HK-2 (cell line): ENCODE measurements around the gene PLCH2.

Source experiments
- DNase-seq: peaks from one replicate; pipeline ENCODE4 v3.0.0-alpha.2; 2018; ENCODE audit not compliant: unreplicated experiment

PLCH2 gene

DNA sequence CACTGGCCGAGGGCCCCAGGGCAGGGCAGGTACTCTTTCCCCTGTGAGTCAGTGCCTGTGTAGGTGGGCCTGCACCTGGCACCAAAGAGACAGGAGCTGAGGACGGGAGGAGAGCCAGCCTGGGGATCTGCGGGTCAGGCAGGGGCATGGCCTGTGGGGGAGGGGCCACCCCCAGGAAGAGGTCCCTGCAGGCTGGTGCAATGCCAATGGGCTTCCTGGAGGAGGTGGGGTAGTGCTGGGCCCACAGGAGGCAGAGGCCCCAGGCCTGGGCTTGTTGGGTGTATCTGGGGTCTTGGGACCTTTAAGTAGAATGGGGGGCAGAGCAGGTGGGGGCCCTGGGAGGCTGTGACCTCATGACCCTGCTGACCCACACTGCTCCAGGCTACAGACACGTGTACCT, 23.2 kb downstream of the PLCH2 start:
- DNase-seq: no peak

DNA sequence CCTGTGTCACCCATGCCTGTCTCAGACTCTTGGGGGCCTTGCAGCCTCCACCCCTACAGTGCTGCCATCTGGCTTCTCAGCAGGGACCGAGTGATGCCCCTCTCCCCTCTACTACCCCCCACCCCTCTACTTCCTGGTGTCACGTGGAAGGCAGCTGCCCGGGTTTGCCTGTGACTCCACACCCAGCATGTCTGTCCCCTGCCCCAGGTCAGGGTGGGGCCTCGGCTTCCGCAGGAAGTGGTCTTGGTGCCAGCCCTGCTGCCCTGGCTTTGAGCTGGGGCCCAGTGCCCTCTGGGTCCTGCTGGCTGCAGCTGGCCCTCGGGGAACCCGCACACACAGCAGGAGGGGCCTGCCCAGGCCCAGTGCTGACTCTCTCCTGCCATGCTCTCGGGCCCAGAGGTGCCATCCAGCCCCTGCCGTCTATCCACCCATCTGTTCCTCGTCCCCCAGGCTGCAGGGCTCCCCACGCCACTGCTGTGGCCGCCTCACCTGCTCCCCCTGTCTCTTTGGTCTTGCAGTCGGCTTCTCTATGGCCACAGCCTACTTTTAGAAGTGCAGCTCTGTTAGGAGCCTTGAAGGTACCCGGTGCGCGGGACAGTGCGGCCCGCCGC, 24.0 kb downstream of the PLCH2 start:
- no peak for DNase-seq

DNA sequence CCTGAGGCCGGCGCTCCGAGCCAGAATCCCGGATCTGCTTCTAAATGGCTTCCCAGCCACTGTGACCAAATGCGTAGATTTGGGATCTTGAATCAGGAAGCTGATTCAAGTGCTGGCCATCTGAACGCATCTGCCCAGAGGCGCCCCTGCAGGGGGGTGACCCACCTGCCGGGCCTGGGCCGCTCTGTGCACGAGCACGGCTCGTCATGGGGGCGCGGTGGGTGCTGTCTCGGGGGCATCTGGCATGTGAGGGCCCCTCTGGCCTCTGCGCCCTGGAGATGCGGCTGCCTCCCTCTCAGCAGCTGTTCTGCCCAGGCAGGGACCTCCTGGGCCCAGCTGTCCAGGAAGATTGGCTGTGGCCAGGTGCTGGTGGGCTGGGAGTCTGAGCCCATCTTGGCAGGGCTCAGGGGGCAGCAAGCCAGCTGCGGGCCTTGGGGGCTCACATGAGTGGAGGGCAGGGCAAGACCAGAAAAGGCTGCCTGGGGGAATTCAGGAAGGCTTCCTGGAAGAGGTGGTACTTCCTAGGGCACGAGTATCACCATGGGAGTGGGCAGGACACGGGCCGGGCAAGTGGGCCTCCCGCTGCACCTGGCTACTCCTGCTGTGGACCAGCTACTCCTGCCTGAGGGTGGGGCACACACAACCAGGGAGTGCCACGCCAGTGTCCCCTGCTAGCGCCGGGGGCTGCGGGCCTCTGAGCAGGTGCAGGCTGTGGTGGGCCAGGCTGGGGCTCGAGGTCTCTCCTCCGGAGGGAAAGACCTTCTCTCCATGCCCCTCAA, 25.1 kb downstream of the PLCH2 start:
- DNase-seq: no peak

DNA sequence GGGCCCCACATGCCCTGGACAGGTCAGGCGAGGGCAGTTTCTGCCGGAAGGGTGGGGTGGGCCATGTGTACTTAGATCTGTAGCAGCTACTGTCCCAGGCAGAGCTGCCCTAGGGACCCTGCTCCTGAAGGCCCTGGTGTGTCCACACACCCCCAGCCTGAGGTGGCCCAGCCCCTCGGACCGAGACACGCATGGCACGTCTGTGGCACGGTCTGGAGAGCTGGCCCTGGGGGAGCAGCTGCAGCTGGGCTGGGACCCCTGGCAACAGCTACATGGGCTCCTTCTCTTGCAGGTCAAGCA, 25.7 kb downstream of the PLCH2 start:
- no peak for DNase-seq

DNA sequence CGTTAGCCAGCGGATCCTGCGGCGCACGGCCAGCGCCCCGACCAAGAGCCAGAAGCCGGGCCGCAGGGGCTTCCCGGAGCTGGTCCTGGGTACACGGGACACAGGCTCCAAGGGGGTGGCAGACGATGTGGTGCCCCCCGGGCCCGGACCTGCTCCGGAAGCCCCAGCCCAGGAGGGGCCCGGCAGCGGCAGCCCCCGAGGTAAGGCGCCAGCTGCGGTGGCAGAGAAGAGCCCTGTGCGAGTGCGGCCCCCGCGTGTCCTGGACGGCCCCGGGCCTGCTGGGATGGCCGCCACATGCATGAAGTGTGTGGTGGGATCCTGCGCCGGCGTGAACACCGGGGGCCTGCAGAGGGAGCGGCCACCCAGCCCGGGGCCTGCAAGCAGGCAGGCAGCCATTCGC, 26.1 kb downstream of the PLCH2 start:
- no peak for DNase-seq

DNA sequence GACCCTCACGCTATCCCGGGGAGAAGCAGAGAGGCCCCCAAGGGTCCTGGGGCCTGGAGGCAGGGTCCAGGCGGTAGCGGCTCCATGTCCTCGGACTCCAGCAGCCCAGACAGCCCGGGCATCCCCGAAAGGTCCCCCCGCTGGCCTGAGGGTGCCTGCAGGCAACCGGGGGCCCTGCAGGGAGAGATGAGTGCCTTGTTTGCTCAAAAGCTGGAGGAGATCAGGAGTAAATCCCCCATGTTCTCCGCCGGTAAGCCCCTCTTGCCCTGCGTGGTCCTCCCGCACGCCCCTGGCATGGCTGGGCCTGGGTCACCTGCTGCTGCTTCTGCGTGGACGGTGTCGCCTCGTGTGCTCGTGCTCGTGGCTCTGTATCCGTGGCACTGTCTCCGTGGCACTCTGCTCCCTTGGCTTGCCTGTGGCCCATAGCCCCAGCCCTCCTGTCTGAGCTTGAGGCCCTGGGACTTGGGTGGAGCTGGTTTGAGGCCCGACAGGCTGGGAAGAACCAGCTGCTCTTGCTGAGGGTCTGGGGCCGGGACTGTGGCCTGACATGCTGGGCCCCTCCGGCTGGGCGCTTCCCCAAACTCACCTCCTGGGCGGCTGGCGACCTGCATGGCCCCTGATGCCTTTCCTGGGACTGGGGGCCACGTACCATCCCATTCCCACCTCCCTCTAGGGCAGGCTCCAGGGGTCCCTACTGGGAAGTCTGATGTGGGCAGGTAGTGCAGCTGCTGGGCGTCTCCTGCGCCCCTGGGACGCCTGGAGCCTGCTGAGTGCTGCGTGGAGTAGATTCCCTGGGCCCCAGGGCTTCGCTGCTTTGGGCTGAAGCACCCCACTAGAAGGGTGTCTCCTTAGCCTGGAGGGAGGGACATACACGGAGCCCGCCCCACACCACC, 26.8 kb downstream of the PLCH2 start:
- DNase-seq: no peak

DNA sequence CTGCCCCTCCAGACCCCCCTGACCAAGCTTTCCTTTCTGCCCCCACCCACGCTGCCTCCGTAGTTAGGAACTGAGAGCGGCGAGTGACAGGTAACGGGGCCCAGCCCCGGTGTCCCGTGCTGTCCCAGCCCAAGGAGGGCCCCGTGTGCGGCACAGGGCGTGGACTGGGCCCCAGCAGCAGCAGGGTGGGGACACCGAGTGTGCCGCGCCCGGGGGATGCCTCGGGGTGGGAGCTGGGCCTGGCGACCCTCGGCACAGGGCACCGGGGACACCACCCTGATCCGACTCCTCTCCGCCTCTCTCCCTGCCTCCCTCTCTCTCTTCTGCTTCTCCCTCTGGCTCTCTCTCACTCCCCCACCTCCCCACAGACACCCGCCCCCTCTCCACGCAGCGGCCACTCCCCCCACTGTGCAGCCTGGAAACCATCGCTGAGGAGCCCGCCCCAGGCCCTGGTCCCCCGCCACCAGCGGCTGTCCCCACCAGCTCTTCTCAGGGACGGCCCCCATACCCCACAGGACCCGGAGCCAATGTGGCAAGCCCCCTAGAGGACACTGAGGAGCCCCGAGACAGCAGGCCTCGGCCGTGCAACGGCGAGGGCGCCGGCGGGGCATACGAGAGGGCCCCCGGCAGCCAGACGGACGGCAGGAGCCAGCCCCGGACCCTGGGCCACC, 27.6 kb downstream of the PLCH2 start:
- no peak for DNase-seq

DNA sequence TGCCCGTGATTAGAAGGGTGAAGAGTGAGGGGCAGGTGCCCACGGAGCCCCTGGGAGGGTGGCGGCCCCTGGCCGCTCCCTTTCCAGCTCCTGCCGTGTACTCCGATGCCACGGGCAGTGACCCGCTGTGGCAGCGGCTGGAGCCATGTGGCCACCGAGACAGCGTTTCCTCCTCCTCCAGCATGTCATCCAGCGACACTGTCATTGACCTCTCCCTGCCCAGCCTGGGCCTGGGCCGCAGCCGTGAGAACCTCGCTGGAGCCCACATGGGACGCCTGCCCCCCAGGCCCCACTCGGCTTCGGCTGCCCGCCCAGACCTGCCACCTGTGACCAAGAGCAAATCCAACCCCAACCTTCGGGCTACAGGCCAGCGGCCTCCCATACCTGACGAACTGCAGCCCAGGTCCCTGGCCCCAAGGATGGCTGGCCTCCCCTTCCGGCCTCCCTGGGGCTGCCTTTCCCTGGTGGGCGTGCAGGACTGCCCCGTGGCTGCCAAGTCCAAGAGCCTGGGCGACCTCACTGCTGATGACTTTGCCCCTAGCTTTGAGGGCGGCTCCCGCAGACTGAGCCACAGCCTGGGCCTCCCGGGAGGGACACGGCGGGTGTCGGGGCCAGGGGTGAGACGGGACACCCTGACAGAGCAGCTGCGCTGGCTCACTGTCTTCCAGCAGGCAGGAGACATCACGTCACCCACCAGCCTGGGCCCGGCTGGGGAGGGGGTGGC, 28.3 kb downstream of the PLCH2 start:
- DNase-seq: no peak

DNA sequence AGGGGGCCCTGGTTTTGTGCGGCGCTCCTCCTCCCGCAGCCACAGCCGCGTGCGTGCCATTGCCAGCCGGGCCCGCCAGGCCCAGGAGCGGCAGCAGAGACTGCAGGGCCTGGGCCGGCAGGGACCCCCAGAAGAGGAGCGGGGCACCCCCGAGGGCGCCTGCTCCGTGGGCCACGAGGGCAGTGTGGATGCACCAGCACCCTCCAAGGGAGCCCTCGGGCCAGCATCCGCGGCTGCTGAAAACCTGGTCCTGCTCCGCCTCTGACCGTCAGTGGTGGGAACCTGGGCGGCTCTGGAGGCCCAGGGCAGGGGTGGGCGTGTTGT, 28.8 kb downstream of the PLCH2 start:
- DNase-seq: no peak

DNA sequence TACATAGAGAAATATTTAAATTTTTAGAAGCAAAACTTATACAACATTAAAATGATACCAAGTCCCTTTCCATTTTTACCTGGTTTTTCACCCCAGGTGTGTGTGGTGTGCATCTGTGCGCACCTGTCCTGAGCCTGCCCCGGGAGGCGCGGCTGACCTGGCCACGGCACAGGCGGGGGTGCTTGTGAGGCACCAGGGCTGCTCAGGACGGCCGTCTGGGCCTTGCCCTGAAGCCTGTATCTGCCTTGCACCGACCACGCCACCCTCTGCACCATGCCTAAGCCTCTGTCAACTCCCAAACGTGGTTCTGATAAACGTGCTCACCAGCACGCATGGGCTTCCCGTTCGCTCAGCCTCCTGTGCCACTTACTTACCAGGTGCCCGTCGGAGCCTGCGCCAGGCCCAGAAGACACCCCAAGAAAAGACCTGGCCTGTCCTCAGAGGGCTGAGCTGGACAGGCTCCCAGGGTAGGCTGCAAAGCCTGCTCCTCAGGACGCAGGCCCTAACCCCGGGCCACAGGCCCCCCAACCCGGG, 29.4 kb downstream of the PLCH2 start:
- no peak for DNase-seq

DNA sequence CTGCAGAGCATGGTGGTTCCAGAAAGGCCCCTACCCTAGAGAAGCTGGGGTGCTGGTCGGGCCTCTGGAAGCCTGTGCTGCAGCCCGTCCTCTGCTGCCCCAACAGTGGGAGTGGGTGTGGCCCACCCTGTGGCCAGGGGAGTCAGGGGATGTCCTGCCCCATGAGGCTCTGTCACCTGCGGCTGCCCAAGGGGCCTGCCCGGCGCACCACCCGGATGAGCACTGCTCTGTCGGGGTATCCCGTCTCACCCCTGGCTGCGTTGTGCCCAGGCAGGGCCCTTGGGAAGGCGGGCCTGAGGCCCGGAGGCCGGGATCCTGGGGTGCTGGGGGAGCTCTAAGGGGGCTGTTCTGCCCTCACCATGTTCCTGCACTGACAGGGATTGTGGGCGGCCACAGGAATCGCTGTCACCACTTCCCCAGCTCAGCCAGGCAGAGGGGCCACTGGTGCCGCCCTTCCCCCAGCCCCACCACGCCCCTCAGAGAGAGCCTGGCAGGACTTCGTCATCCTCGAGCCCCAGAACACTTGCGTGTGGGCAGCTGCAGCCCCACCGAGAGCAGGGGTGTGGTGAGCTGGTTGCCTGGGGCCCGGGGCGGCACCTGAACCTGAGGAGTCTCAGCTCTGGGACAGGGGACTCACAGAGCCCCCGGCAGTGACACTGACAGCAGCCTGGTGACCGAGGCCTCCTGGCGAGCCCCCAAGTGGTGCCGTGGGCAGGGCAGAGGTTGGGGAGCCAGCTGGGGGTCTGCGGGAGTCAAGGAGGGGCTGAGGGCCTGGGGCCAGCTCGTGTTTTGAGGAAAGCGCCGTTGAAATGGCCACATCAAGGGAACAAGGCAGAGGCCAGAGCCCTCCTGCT, 30.1 kb downstream of the PLCH2 start:
- no peak for DNase-seq

DNA sequence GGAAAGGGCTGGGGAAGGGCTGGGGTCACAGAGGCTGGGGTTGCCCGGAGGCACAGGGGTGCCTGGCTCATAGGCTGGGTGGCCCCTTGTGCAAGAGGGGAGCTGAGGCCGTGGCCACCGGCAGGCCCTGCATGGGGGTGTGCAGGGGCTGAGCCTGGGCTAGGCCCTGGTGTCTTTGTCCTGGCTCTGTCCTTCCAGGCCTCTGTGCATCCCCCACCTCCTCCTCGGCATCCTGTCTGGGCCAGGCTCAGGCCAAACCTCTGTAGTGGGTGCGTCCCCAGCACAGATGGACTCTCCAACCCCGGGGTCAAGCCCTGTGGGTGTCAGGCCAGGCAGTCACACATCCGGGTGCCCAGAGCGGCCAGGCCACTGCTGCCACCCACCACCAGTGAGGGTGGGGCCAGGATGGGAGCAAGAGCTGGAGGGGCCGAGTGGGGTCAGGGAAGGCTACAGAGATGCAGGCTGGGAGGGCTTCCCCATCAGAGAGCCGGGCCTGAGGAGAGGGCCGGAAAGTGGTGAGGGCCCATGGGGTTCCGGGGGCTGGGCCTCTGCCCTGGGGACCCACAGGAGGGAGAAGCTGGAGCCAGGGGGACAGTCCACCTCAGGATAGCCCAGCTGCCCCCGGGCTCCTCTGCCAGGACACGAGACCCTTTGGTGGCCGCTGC, 30.9 kb downstream of the PLCH2 start:
- no peak for DNase-seq

DNA sequence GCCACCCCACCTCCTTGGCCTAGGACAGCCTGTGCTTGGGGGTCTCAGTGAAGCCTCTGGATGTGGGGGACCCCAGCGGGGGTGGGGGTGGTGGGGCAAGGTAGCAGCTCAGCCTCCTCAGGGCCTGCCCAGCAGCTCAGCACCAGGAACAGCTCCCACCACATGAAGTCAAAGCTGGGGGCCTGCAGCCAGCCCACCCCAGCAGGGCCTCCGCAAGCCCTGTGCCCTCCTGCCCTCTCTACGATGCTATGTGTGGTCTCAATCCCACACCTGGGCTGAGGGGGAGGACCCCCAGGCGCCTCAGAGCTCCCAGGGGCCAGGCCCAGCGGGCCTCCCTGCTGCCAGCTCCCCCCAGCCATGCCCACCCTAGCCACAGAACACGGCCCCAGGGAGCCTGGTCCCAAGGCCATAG, 31.7 kb downstream of the PLCH2 start:
- DNase-seq: no peak

DNA sequence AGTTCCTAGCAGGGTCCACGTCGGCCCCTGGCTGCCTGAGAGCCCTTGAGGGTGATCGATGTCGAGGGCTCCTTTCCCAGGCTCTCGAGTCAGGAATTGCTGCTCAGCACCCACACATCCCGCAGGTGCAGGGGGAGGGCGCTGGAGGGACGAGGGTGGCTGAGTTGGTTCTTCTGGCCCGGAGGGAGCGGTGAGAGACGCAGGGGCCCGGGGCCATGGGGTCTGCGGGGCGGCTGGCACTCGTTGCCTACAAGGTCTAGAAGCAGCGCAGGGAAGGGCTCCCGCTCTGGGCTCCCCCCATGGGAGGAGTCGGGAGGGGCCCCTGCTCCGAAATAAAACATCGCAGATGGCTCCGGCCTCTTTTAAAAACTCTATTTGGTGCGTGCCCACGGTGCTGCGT, 32.1 kb downstream of the PLCH2 start:
- DNase-seq: no peak

DNA sequence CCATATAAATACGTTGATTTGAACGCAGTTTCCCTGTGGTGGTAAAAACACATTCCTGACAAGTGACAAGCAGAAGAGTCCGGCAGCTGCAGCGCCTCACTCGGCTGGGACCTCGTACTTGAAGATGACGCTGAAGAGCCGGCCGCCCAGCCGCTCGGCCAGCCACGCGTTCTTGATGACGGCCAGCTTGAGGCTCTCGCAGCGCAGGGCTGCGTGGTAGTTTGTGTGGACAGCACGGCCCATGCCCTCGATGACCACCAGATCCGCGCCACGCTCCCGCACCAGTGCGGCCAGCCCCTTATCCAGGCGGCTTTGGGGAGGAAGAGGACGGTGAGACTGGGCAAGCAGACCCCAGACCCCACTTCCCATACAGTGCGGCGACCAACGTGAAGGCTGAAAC, 32.7 kb downstream of the PLCH2 start:
- no peak for DNase-seq

DNA sequence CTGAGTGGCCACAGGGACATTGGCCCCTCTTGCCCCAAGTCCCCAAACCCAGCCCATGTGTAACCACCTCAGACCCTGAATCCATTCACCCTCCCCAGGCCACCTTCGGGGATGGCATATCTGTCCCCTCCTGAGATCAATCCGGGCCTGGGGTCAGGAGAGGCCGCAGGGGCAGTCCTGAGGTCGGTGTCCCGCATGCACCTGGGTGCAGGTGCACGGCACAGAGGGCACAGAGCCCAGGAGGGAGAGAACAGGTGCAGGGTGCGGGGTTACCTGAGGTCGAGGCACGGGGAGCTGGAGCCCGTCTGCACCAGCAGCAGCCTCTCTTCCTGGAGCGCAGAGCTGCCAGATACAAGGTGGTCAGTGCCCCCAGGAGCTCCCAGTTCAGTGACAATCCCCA, 33.5 kb downstream of the PLCH2 start:
- DNase-seq: no peak

DNA sequence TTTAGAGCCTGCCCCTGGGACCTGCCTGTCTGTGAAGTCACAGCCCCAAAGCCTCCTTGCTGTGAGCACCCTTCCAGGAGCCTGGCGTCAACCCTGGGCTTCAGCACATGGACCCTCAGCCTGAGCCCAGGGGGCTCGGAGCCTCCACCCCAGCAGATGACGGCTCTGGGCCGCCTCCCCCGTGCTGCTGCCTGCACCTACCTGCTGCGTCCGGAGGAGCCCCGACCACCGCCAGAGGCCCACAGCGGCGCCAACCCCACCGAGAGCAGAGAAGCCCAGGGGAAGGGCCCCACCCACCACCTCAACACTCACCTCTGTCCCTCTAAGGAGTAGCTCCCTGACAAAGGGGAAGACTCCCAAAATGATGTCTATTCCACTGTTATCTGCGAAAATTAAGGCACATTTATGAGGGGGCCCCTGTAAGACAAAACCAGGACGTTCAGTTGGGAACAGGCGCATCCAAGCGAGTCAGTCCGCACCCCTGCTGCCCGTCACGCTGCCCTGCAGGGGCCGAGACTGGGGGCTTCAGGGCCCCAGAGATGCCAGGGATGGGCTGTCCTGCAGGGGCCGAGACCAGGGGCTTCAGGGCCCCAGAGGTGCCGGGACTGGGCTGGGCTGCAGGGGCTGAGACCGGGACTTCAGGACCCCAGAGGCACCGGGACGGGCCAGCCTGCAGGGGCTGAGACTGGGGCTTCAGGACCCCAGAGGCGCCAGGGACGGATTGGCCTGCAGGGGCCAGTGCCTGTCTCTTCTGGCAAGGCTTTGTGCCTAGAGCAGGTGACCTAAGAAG, 34.5 kb downstream of the PLCH2 start:
- DNase-seq: no peak

DNA sequence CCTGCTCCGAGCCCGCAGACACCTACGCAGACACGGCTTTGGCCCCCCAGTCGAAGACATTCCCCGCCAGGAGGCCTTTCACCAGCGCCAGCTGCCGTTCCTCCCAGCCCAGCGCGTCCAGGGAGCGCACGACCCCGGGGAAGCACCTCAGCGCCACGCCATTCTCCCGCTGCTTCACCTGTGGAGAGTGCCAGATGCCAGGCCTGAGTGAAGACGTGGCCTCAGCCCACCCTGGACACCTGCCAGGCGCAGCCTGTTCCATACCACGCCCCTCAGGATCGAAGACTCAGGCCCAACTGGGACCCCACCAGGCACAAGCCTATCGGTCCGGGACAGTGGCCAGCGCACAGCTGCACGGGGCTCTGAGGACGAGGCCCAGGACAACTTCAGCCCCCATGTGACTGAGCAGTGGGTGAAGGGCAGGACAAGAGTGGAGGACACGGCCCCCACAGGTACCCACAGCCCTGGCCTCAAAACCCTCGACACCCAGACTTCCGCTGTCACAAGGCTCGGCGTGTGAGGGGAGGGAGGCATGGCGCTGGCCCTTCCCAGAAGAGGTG, 36.9 kb downstream of the PLCH2 start:
- DNase-seq: no peak
